ENCODE data around the gene XXYLT1.

DNA sequence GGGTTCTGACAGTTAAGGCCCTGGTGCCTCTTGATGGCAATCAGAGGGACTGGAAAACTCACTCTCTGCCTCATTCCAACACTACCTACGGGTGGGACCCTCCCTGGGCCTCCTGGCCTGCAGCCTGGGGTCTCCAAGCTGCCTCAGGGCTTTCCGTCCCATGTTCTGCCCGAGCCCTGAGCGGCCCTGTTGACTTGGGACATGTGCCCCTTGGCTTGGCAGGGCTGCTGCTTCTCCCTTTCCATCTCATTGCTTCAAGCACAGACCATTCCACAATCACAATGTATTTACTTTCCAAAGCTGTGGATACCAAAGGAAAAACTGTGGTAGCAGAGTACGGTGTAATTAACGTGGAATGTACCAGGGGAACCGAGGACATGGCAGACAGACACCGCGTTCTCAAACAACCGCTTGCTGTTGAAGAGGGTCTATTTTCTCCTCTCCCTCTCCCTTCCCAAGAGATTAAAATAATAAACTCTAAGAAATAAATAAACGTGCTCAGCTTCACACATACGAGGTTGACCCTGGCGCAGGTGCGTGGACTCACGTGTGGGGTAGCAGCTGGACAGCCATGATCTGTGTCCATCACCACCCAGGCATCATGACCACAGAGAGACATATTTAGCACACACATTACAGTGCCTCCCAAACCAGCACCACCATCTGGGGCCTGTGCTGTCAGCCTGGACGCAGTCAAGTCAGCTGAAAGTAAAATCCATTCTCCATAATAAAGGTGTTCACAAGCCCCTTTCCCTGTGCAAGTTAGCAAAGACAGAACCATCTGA, 172.0 kb downstream of the XXYLT1 start:
- TF ChIP-seq, protein P1, sequence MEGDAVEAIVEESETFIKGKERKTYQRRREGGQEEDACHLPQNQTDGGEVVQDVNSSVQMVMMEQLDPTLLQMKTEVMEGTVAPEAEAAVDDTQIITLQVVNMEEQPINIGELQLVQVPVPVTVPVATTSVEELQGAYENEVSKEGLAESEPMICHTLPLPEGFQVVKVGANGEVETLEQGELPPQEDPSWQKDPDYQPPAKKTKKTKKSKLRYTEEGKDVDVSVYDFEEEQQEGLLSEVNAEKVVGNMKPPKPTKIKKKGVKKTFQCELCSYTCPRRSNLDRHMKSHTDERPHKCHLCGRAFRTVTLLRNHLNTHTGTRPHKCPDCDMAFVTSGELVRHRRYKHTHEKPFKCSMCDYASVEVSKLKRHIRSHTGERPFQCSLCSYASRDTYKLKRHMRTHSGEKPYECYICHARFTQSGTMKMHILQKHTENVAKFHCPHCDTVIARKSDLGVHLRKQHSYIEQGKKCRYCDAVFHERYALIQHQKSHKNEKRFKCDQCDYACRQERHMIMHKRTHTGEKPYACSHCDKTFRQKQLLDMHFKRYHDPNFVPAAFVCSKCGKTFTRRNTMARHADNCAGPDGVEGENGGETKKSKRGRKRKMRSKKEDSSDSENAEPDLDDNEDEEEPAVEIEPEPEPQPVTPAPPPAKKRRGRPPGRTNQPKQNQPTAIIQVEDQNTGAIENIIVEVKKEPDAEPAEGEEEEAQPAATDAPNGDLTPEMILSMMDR (IDR thresholded peaks at IDR 0.05 in 8 of 11, conservative IDR thresholded peaks at IDR 0.05 in 3 of 11) = no peak
- TF ChIP-seq POLR2AphosphoS5 (IDR thresholded peaks at IDR 0.05) (no peak), POLR2A (IDR thresholded peaks at IDR 0.05) (no peak)

Measured in spleen (tissue), 7 donors.